ENCODE data around the gene PPP1R14C. TPM values are rescaled to one million over a fixed set of nuclear protein-coding genes. Genes with fewer than 3 reads are reported as not detected.

The PPP1R14C gene
- total RNA-seq, 6 donors from 2014 or later: 12.0 to 34.5 (median 16.8) TPM

GRCh38 chr6:150256618-150257272 lies 113.9 kb downstream of the PPP1R14C start:
- ATAC-seq (ENCODE audit: low FRiP score in 2 of 2): peak in 1 of 2 donors; percentile 46
- 83 to 90% methylated on average over 8 of the region's 8 CpGs for WGBS, 2 donors

DNA sequence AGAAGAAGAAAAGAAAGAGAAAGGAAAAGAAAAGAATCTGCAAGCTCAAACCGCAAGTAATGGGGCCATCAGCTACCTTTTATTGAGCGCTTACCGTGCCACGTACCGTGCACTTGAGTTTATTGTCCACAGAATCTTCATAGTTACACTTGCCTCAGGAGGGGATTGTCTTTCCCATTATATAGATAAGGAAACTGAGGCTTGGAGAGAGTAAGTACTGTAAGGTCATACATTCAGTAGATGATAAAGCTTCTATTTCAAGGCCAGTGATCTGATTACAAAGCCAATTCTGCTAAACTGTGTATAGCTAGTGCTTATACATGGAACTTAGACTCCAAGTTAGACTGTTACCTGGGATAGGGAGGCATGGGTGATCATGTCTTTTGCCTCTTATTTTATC lies 115.5 kb downstream of the PPP1R14C start:
- Histone ChIP-seq H3K36me3 (no peaks in the 10 kb centered on the region), H3K4me3 (no peak overlapping the region), H3K9me3 (no peaks in the 10 kb centered on the region), H3K4me1 (no peaks in the 10 kb centered on the region), H3K27ac (no peak overlapping the region), H3K27me3 (no peaks in the 10 kb centered on the region)
- DNase-seq: no peak
- WGBS, 2 donors: 91 to 97% methylated on average over 5 of the region's 5 CpGs
- ATAC-seq (ENCODE audit: low FRiP score in 2 of 2): no peak
- TF ChIP-seq, protein P1, sequence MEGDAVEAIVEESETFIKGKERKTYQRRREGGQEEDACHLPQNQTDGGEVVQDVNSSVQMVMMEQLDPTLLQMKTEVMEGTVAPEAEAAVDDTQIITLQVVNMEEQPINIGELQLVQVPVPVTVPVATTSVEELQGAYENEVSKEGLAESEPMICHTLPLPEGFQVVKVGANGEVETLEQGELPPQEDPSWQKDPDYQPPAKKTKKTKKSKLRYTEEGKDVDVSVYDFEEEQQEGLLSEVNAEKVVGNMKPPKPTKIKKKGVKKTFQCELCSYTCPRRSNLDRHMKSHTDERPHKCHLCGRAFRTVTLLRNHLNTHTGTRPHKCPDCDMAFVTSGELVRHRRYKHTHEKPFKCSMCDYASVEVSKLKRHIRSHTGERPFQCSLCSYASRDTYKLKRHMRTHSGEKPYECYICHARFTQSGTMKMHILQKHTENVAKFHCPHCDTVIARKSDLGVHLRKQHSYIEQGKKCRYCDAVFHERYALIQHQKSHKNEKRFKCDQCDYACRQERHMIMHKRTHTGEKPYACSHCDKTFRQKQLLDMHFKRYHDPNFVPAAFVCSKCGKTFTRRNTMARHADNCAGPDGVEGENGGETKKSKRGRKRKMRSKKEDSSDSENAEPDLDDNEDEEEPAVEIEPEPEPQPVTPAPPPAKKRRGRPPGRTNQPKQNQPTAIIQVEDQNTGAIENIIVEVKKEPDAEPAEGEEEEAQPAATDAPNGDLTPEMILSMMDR (IDR thresholded peaks at IDR 0.05): no peak
- TF ChIP-seq POLR2A (IDR thresholded peaks at IDR 0.05) (no peak), POLR2AphosphoS5 (IDR thresholded peaks at IDR 0.05) (no peak), EP300 (IDR thresholded peaks at IDR 0.05) (no peak)

More at GRCh38 chr6:150256618-150257272, 113.9 kb downstream of the PPP1R14C start:
- no peaks in the 10 kb centered on the region for H3K36me3 ChIP-seq
- H3K27me3 ChIP-seq: no peaks in the 10 kb centered on the region
- DNase-seq: no peak
- H3K27ac ChIP-seq: no peak overlapping the region
- TF ChIP-seq POLR2AphosphoS5 (IDR thresholded peaks at IDR 0.05) (no peak), EP300 (IDR thresholded peaks at IDR 0.05) (no peak), POLR2A (IDR thresholded peaks at IDR 0.05) (no peak)
- TF ChIP-seq, protein P1 (IDR thresholded peaks at IDR 0.05): no peak
- H3K4me3 ChIP-seq: no peak overlapping the region
- peaks cover 0 to 5% (median 0%) of the 10 kb centered on the region in 4 donors for H3K4me1 ChIP-seq
- H3K9me3 ChIP-seq: no peaks in the 10 kb centered on the region

- Histone ChIP-seq H3K36me3 (no peaks in the 10 kb centered on the region), H3K4me3 (no peak overlapping the region), H3K4me1 (no peaks in the 10 kb centered on the region), H3K27ac (no peak overlapping the region), H3K27me3 (no peaks in the 10 kb centered on the region), H3K9me3 (no peaks in the 10 kb centered on the region)
- DNase-seq (no peak), ATAC-seq (ENCODE audit: low FRiP score in 2 of 2) (no peak)
- no peak for TF ChIP-seq POLR2AphosphoS5 (IDR thresholded peaks at IDR 0.05)
- TF ChIP-seq POLR2A (IDR thresholded peaks at IDR 0.05): no peak
- TF ChIP-seq, protein P1 (IDR thresholded peaks at IDR 0.05): no peak
- no peak for TF ChIP-seq EP300 (IDR thresholded peaks at IDR 0.05)
- WGBS, 2 donors: 88 to 95% methylated on average over 2 of the region's 2 CpGs
These were observed 118.1 kb downstream of the PPP1R14C start for GRCh38 chr6:150260931-150261330.

- 85% methylated on average over 15 to 16 of the region's 16 CpGs for WGBS, 2 donors
- H3K4me3 ChIP-seq: no peak overlapping the region
- ATAC-seq (ENCODE audit: low FRiP score in 2 of 2) (no peak), DNase-seq (no peak)
- H3K36me3 ChIP-seq: no peaks in the 10 kb centered on the region
- H3K9me3 ChIP-seq: no peaks in the 10 kb centered on the region
- H3K27ac ChIP-seq: no peak overlapping the region
- no peak for TF ChIP-seq EP300 (IDR thresholded peaks at IDR 0.05)
- no peak for TF ChIP-seq POLR2AphosphoS5 (IDR thresholded peaks at IDR 0.05)
- TF ChIP-seq, protein P1 (IDR thresholded peaks at IDR 0.05): no peak
- no peak for TF ChIP-seq POLR2A (IDR thresholded peaks at IDR 0.05)
- H3K4me1 ChIP-seq: no peaks in the 10 kb centered on the region
- no peaks in the 10 kb centered on the region for H3K27me3 ChIP-seq
These were observed 119.3 kb downstream of the PPP1R14C start for GRCh38 chr6:150261997-150262697.
